Neural cell (in vitro differentiated cells): Measurements from ENCODE around the gene LINC01488. TPM values are rescaled to one million over a fixed set of nuclear protein-coding genes. Genes with fewer than 3 reads are reported as not detected.

Experiments
- H2AFZ ChIP-seq: fragments of 200-600, 300-800 bp; sonication (generic), shearing (Covaris generic); 2 replicates; pipeline ENCODE4 v1.6.0; 2014; ENCODE audit warnings: low read depth, mild to moderate bottlenecking, antibody characterized with exemption, low read length, moderate library complexity
- H3F3A ChIP-seq: fragments of 200-600 bp; shearing (Covaris generic); 2 replicates; pipeline ENCODE4 v1.6.1; 2016; ENCODE audit warnings: mild to moderate bottlenecking, moderate library complexity, mixed read lengths, antibody characterized with exemption, low read length; ENCODE audit not compliant: insufficient read depth, poor library complexity, severe bottlenecking
- H3K27ac ChIP-seq: fragments of 200-600, 300-800 bp; sonication (generic), shearing (Covaris generic); 2 replicates; pipeline ENCODE4 v1.5.1; 2014; ENCODE audit warnings: mild to moderate bottlenecking, low read length, moderate library complexity
- H3K27me3 ChIP-seq: fragments of 300-800, 200-600 bp; sonication (generic), shearing (Covaris generic); 2 replicates; pipeline ENCODE4 v1.6.0; 2014; ENCODE audit warnings: mild to moderate bottlenecking, low read depth, low read length, moderate library complexity; ENCODE audit not compliant: insufficient read depth
- H3K36me3 ChIP-seq: fragments of 300-800, 200-600 bp; sonication (generic), shearing (Covaris generic); 2 replicates; pipeline ENCODE4 v1.5.1; 2014; ENCODE audit warnings: mild to moderate bottlenecking, antibody characterized with exemption, low read length, moderate library complexity; ENCODE audit not compliant: insufficient read depth
- H3K4me2 ChIP-seq: fragments of 300-800, 200-600 bp; sonication (generic), shearing (Covaris generic); 2 replicates; pipeline ENCODE4 v1.6.0; 2014; ENCODE audit warnings: mild to moderate bottlenecking, low read length
- H3K4me3 ChIP-seq: fragments of 300-800, 200-600 bp; sonication (generic), shearing (Covaris generic); 2 replicates; pipeline ENCODE4 v1.5.1; 2014; ENCODE audit warnings: mild to moderate bottlenecking, low read length, moderate library complexity
- H3K79me2 ChIP-seq: fragments of 200-600 bp; shearing (Covaris generic); replicated peaks from 2 replicates; pipeline ENCODE4 v1.6.0; 2014; ENCODE audit warnings: mild to moderate bottlenecking, low read length, moderate library complexity; ENCODE audit not compliant: insufficient read depth
- H3K9ac ChIP-seq: fragments of 300-800, 200-600 bp; sonication (generic), shearing (Covaris generic); 2 replicates; pipeline ENCODE4 v1.6.1; 2016; ENCODE audit warnings: mild to moderate bottlenecking, low read length, mixed read lengths
- H3K9me2 ChIP-seq: fragments of 200-600 bp; shearing (Covaris generic); 2 replicates; pipeline ENCODE4 v1.6.1; 2016; ENCODE audit warnings: mild to moderate bottlenecking, low read length, mixed read lengths; ENCODE audit not compliant: insufficient read depth
- H3K9me3 ChIP-seq: fragments of 200-600, 300-800 bp; sonication (generic), shearing (Covaris generic); 2 replicates; pipeline ENCODE4 v1.6.1; 2016; ENCODE audit warnings: mild to moderate bottlenecking, mixed run types, low read length, moderate library complexity, mixed read lengths
- H4K20me1 ChIP-seq: fragments of 200-600 bp; shearing (Covaris generic); 2 replicates; pipeline ENCODE4 v1.6.1; 2016; ENCODE audit warnings: mild to moderate bottlenecking, mixed run types; ENCODE audit not compliant: insufficient read depth
- CTCF ChIP-seq: fragments of 450-650 bp; IDR thresholded peaks from 2 replicates; pipeline ENCODE4 v1.5.1; 2014; ENCODE audit warnings: antibody characterized with exemption, mild to moderate bottlenecking, moderate library complexity; ENCODE audit not compliant: poor library complexity, severe bottlenecking
- EP300 ChIP-seq: fragments of 450-650 bp; conservative IDR thresholded peaks from 2 replicates; pipeline ENCODE4 v1.6.1; 2014; ENCODE audit warnings: antibody characterized with exemption, mild to moderate bottlenecking, moderate library complexity; ENCODE audit not compliant: poor library complexity, severe bottlenecking
- EZH2 ChIP-seq: fragments of 200-600, 300-800 bp; shearing (Covaris generic), sonication (generic); IDR thresholded peaks from 2 replicates; pipeline ENCODE4 v1.6.1; 2014; ENCODE audit warnings: antibody characterized with exemption, low read length, borderline replicate concordance, mild to moderate bottlenecking; ENCODE audit not compliant: insufficient read depth, poor library complexity, severe bottlenecking
- MXI1 ChIP-seq: fragments of 450-650 bp; conservative IDR thresholded peaks from 2 replicates; pipeline ENCODE4 v1.6.1; 2014; ENCODE audit warnings: antibody characterized with exemption, mild to moderate bottlenecking; ENCODE audit not compliant: poor library complexity, severe bottlenecking
- POLR2AphosphoS5 ChIP-seq: IDR thresholded peaks from 2 replicates; pipeline ENCODE4 v1.6.1; 2012
- RAD21 ChIP-seq: fragments of 450-650 bp; conservative IDR thresholded peaks from 2 replicates; pipeline ENCODE4 v1.6.1; 2014; ENCODE audit warnings: antibody characterized with exemption, mild to moderate bottlenecking, moderate library complexity
- REST ChIP-seq: IDR thresholded peaks from 2 replicates; pipeline ENCODE4 v1.6.1; 2012; ENCODE audit warnings: borderline replicate concordance
- SMC3 ChIP-seq: fragments of 450-650 bp; conservative IDR thresholded peaks from 2 replicates; pipeline ENCODE4 v1.6.1; 2014; ENCODE audit warnings: antibody characterized with exemption, mild to moderate bottlenecking, moderate library complexity; ENCODE audit not compliant: poor library complexity
- TAF1 ChIP-seq: IDR thresholded peaks from 2 replicates; pipeline ENCODE4 v1.6.1; 2012; ENCODE audit warnings: low read depth
- polyA plus RNA-seq: library from polyadenylated mRNA; depleted of rRNA; stranded (reverse); fragments of >200 nt; gene quantifications from 2 replicates; pipeline ENCODE4 v1.2.3, GENCODE V29; 2014

The LINC01488 gene
- polyA plus RNA-seq, 1 donor from 2014 or later = not detected

DNA sequence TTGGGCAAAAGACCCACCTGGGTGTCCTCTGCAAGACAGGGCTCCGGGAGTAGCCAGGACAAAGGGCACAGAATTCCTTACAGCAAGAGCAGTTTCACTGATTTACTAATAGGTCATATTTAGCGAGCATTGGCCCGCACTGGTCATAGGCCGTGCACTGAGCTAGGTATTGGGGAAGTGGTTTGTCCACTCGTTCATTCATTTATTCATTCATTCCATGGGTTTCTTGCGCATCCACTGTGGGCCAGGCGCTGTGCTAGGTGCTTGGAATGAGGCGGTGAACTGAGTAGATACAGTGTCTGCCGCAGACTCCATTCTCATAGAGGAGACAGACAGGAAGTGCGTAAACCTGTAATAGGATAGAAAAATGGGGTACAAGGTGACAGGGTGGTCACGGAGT lies 13.2 kb upstream of the LINC01488 start:
- no peak for TF ChIP-seq EZH2
- no peak for TF ChIP-seq CTCF
- TF ChIP-seq RAD21 = no peak
- TF ChIP-seq POLR2AphosphoS5 = no peak
- TF ChIP-seq REST = no peak
- no peak for TF ChIP-seq TAF1
- TF ChIP-seq MXI1 = no peak
- no peak for TF ChIP-seq SMC3
- TF ChIP-seq EP300 = no peak
- Histone ChIP-seq H3K36me3 (no peaks in the 10 kb centered on the region), H2AFZ (no peak overlapping the region), H3K79me2 (no peaks in the 10 kb centered on the region), H3K4me3 (no peak overlapping the region), H3K27me3 (no peaks in the 10 kb centered on the region), H3K27ac (no peak overlapping the region), H3K4me2 (no peak overlapping the region), H3F3A (no peaks in the 10 kb centered on the region), H3K9ac (no peak overlapping the region), H3K9me2 (no peaks in the 10 kb centered on the region), H4K20me1 (no peaks in the 10 kb centered on the region), H3K9me3 (no peaks in the 10 kb centered on the region)

- no peaks in the 10 kb centered on the region for H4K20me1 ChIP-seq
- H3K4me3 ChIP-seq = no peak overlapping the region
- TF ChIP-seq CTCF = no peak
- no peak for TF ChIP-seq POLR2AphosphoS5
- TF ChIP-seq RAD21 = no peak
- TF ChIP-seq TAF1 = no peak
- TF ChIP-seq EP300 = no peak
- TF ChIP-seq REST = no peak
- TF ChIP-seq SMC3 = no peak
- no peak for TF ChIP-seq MXI1
- no peak for TF ChIP-seq EZH2
- H3K4me2 ChIP-seq = no peak overlapping the region
- H3K36me3 ChIP-seq = no peaks in the 10 kb centered on the region
- no peaks in the 10 kb centered on the region for H3K79me2 ChIP-seq
- no peaks in the 10 kb centered on the region for H3K9me2 ChIP-seq
- no peak overlapping the region for H3K9ac ChIP-seq
- H3K9me3 ChIP-seq = no peaks in the 10 kb centered on the region
- no peaks in the 10 kb centered on the region for H3K27me3 ChIP-seq
- no peaks in the 10 kb centered on the region for H3F3A ChIP-seq
- H2AFZ ChIP-seq = no peak overlapping the region
- H3K27ac ChIP-seq = no peak overlapping the region
These were observed 12.3 kb upstream of the LINC01488 start for GRCh38 chr11:69468911-69469885.
